Measurements from ENCODE around the gene PALMD. TPM values are rescaled to one million over a fixed set of nuclear protein-coding genes. Genes with fewer than 3 reads are reported as not detected.

The PALMD gene
- total and polyA plus RNA-seq, 2 of the 8 experiments (the other 6 are each of a cell fraction or from before 2014, with no cell fraction given), result not detected

DNA sequence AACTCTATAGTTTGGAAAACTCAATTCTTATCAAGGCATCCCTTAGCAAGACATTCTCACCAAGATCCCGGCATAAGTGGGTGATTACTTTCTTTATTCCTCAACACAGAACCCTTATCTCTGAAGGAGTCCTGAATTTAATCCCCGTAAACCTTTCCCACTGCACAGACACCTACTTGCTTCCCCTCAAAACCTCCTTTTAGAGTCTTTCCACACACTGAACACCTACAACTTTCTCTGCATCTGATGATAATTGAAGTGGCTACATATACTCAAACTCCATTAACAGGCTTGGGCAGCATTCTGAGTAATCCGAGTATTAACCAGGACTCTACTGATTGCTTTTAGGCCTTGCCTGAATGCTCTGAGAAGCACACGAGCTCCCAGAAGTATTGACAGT lies 23.5 kb downstream of the PALMD start:
- Histone ChIP-seq H3K9me3 (ENCODE audit: insufficient read depth in 2 of 2, low read depth in 1 of 2, low read length in 1 of 2) (no peaks in the 10 kb centered on the region), H3K23me2 (ENCODE audit: low read depth, low read length) (no peaks in the 10 kb centered on the region), H3K27me3 (replicated peaks in 1 of 4; ENCODE audit: control insufficient read depth in 3 of 4, extremely low read depth in 1 of 4, insufficient read depth in 3 of 4, low read length in 3 of 4) (peaks cover 0 to 1% (median 0%) of the 10 kb centered on the region in 4 experiments; a peak in 1 of 7 replicates), H3K9ac (replicated peaks in 1 of 4; ENCODE audit: extremely low read depth in 1 of 4, low read depth in 3 of 4, low read length in 3 of 4) (no peak overlapping the region), H2AFZ (ENCODE audit: low read length) (no peak overlapping the region), H3K4me3 (ENCODE audit: extremely low read depth in 1 of 4, insufficient read depth in 2 of 4, low read depth in 3 of 4, low read length in 4 of 4) (no peak overlapping the region), H3K23ac (ENCODE audit: insufficient read length) (no peak overlapping the region), H2BK5ac (ENCODE audit: low read depth, low read length) (no peak overlapping the region), H3K4me2 (ENCODE audit: insufficient read depth in 1 of 2, low read depth in 2 of 2, low read length in 2 of 2) (no peak overlapping the region), H4K8ac (ENCODE audit: extremely low read depth, insufficient read depth, low read length) (no peak overlapping the region), H2BK20ac (ENCODE audit: low read length) (no peak overlapping the region), H3K27ac (ENCODE audit: low read depth, low read length) (no peak overlapping the region), H3K14ac (ENCODE audit: insufficient read length) (no peak overlapping the region), H3K4me1 (replicated peaks in 1 of 4; ENCODE audit: control insufficient read depth in 3 of 4, insufficient read depth in 4 of 4, low read length in 3 of 4) (no peaks in the 10 kb centered on the region), H3K56ac (replicated peaks; ENCODE audit: insufficient read length, low read depth, low read length) (no peak overlapping the region), H4K5ac (ENCODE audit: insufficient read length, low read depth, low read length) (no peak overlapping the region), H2BK120ac (replicated peaks; ENCODE audit: low read depth, low read length) (no peak overlapping the region), H3K79me2 (ENCODE audit: control insufficient read depth in 1 of 2, insufficient read depth in 2 of 2, low read length in 2 of 2) (no peaks in the 10 kb centered on the region), H3K18ac (ENCODE audit: extremely low read depth, low read length) (no peak overlapping the region), H2BK15ac (ENCODE audit: low read length) (no peak overlapping the region), H3K4ac (replicated peaks; ENCODE audit: insufficient read length, low read depth, low read length) (no peak overlapping the region), H2AK5ac (ENCODE audit: low read depth, low read length) (no peak overlapping the region), H3K36me3 (ENCODE audit: control insufficient read depth in 2 of 4, insufficient read depth in 4 of 4, low read length in 3 of 4) (no peaks in the 10 kb centered on the region), H3K79me1 (ENCODE audit: low read depth, low read length) (no peaks in the 10 kb centered on the region), H2BK12ac (ENCODE audit: low read depth, low read length) (no peak overlapping the region), H4K20me1 (replicated peaks in 1 of 2; ENCODE audit: control insufficient read depth in 1 of 2, insufficient read depth in 2 of 2, low read length in 2 of 2) (no peaks in the 10 kb centered on the region), H4K91ac (replicated peaks; ENCODE audit: insufficient read length, low read length) (no peak overlapping the region)
- WGBS, 2 experiments (ENCODE audit: extremely low coverage in 1 of 2, insufficient coverage in 1 of 2, insufficient read length in 1 of 2, insufficient replicate concordance in 2 of 2, low coverage in 1 of 2, low lambda C conversion rate in 2 of 2, missing lambda C conversion rate in 1 of 2), result 91% methylated on average over 4 of the region's 4 CpGs; no CpG with 5 or more reads in 1 of the 2 experiments
- POLR2A ChIA-PET (ENCODE audit: partially characterized antibody), result no interaction called here
- DNase-seq (ENCODE audit: low read depth in 1 of 2, low spot score in 2 of 2), result no peak
- CTCF ChIA-PET (ENCODE audit: partially characterized antibody), result interaction anchor here (2.6 kb wide), 1 partner anchor 16 kb away, joined by 9 read pairs; no protein-coding TSS in a partner anchor
- TF ChIP-seq BRCA1 (IDR thresholded peaks at IDR 0.05; ENCODE audit: low read depth, low read length), result no peak
- TF ChIP-seq ASH2L (IDR thresholded peaks at IDR 0.05; ENCODE audit: low read length), result no peak
- TF ChIP-seq PHF8 (conservative IDR thresholded peaks at IDR 0.05; ENCODE audit: low read depth, low read length), result no peak
- no peak for TF ChIP-seq BACH1 (IDR thresholded peaks at IDR 0.05; ENCODE audit: low read length)
- TF ChIP-seq CBX5 (IDR thresholded peaks at IDR 0.05; ENCODE audit: low read depth, low read length), result no peak
- no peak for TF ChIP-seq FOSL1 (IDR thresholded peaks at IDR 0.05; ENCODE audit: insufficient read depth, low read depth, low read length)
- no peak for TF ChIP-seq SP2 (IDR thresholded peaks at IDR 0.05; ENCODE audit: low read length)
- TF ChIP-seq POU5F1 (IDR thresholded peaks at IDR 0.05; ENCODE audit: low read depth, low read length), result no peak
- no peak for TF ChIP-seq SRF (IDR thresholded peaks at IDR 0.05; ENCODE audit: low read depth, low read length)
- no peak for TF ChIP-seq TEAD4 (IDR thresholded peaks at IDR 0.05; ENCODE audit: low read depth, low read length)
- FAIRE-seq, result no peak
